HG02943 (cell line): Measurements from ENCODE around the gene CFAP58.

Source experiments
- ATAC-seq: cut with Tn5 transposase; IDR thresholded peaks from one replicate; pipeline ENCODE4 v1.9.1; 2021; ENCODE audit warnings: mild to moderate bottlenecking, low read depth, moderate library complexity; ENCODE audit not compliant: unreplicated experiment

The CFAP58 gene

DNA sequence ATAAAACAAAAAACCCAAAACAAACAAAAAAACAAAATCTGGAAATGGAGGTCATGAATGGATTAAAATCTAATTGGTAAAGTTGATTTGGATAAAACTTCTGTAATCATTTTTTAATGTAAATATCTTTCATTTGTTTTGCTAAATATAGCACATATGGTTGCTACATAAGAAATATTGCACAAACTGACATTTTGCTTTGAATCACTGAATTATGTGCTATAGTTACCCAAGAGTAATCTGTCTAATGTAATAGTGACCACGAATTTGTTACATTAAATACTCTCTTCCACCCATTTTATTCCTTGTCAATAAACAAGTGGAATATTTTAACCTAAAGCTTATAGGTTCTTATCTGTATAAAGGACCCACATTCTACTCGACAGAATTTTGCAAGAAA is 6.2 kb downstream of the CFAP58 start:
- ATAC-seq, result no peak

- ATAC-seq, result no peak
These were observed 14.3 kb downstream of the CFAP58 start for GRCh38 chr10:104367904-104368303.

DNA sequence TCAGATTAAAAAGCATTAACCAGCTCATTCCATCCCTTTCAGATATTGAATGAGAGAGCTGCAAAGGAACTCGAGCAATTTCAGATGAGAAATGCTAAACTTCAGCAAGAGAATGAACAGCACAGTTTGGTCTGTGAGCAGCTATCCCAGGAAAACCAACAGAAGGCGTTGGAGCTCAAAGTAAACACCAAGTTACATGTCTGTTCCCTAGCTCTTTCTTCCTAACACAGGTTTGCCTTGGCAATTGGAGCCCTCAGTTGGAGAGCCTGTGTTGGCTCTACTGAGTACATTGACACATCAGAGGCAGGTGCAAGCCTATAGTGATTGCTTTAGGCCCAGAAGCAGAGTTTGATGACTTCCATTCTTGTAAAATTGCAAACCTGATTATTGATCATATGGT is 14.7 kb downstream of the CFAP58 start:
- ATAC-seq, result no peak

DNA sequence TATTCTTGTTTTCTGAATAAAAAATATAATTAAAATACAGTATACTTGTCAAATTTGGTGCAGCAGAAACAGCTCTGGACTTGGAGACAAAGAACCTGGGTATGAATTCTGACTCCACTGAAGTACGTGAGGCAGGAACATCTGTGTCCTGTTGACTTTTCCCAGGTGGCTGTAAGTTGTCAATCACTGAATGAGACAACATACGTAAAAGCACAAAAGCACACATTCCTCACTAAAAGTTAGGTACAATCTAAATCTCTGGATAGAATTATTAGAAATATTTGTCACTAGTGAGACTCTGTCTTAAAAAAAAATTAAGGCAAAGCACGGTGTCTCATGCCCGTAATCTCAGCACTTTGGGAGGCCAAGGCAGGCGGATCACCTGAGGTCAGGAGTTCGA is 18.1 kb downstream of the CFAP58 start:
- ATAC-seq, result no peak

GRCh38 chr10:104374591-104374990 is 21.0 kb downstream of the CFAP58 start:
- no peak for ATAC-seq

DNA sequence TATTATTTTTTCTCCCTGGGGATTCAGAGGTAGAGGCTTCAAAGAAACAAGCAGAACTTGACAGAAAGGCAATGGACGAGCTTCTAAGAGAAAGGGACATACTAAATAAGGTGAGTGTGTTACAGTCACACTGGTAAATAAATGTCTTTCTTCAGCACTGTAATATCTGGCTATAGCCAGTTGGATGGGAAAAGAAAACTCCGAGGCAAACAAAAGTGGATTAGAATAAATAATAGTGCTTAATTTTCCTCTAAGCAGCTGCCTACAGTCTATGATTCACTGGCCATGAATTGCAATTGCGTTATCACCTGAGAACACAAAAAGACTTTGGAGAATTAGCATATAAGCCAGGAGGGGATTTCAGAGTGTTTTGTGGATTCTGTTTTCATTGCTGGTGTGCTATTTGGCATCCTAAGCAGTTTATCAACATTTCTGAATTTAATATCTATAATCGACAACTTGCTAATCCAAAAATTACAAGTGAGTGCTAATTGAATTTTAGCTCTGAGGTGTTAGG is 23.2 kb downstream of the CFAP58 start:
- ATAC-seq, result no peak

- no peak for ATAC-seq
These were observed 26.7 kb downstream of the CFAP58 start for GRCh38 chr10:104380336-104380735.

GRCh38 chr10:104387130-104387888 is 33.7 kb downstream of the CFAP58 start:
- ATAC-seq, result peak; percentile 69

GRCh38 chr10:104388830-104389229 is 35.2 kb downstream of the CFAP58 start:
- no peak for ATAC-seq

- ATAC-seq, result no peak
These were observed 37.7 kb downstream of the CFAP58 start for GRCh38 chr10:104391150-104391968.

- ATAC-seq, result no peak
These were observed 38.3 kb downstream of the CFAP58 start for GRCh38 chr10:104391969-104392296.

DNA sequence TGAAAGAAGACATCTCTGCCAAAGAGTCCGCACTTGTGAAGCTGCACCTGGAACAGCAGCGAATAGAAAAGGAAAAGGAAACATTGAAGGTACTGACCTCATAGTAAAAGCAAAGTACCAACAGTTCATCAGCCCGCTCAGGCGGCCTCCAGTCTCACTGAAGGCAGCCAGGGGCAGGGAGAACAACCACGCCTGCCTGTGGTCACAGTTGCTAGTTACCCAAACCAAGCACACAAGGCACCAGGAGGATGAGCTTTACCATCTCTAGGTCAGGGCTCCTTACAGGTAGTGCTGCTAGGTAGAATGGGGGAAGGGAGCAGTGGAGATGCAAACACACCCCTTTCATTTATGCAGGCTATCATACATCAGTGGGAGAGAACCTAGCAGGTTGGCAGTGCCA is 39.8 kb downstream of the CFAP58 start:
- no peak for ATAC-seq

GRCh38 chr10:104396581-104396980 is 42.9 kb downstream of the CFAP58 start:
- no peak for ATAC-seq

GRCh38 chr10:104403636-104404035 is 50.0 kb downstream of the CFAP58 start:
- ATAC-seq, result no peak

- no peak for ATAC-seq
These were observed 53.4 kb downstream of the CFAP58 start for GRCh38 chr10:104406715-104407650.

GRCh38 chr10:104413528-104413927 is 59.9 kb downstream of the CFAP58 start:
- no peak for ATAC-seq

GRCh38 chr10:104415526-104416165 is 62.0 kb downstream of the CFAP58 start:
- ATAC-seq, result no peak

- no peak for ATAC-seq
These were observed 63.2 kb downstream of the CFAP58 start for GRCh38 chr10:104416851-104417250.

DNA sequence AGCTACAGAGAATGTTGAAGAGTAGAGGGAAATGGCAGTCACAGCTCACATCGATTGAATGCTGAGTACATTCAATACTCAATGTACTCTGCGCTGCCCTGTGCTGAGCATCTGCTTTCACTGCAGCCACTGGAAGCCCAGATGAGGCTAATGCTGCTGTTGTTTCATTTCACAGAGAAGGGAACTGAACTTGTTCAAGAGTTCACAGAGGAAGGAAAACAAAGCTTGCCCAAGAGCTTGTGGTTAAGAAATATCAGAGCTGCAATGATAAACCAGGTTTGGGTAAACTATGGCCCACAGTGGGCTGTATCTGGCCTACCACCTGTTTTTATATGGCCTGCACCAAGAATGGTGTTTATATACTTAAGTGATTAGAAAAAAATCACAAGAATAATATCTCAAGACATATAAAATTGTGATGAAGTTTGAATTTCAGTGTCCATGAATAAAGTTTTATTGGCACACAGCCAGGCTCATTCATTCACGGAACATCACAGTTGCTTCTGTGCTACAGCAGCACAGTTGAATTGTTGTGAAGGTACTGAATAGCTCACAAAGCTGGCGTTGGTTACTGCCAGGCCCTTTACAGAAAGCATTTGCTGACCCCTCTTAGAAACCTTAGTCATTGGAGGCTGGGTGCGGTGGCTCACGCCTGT is 64.1 kb downstream of the CFAP58 start:
- ATAC-seq, result no peak

DNA sequence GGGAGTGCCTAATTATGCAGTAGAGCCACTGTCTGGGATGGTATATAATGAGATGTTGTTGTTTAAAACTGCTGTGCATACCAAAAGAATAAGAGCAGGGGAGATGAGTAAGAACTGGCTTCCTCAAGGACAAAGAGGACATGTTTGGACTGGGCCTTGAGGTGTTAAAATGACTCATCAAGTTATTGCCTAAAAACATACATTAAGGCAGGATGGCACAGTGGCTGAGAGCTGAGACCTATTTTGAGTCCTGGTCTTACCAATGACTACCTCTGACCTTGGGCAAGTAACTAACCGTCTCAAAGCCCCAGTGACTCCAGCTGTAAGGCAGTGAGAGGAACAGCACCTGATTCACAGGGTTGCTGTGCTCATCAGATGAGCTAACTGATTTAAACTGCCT is 71.1 kb downstream of the CFAP58 start:
- ATAC-seq, result peak; percentile 87
